GM15510 (cell line): Measurements from ENCODE around the gene WDR90.
A peak's percentile ranks its signal among the peaks of the same experiment; 100 is the strongest.

ENCODE experiments used
- POLR2A ChIP-seq: IDR thresholded peaks from 3 replicates; pipeline ENCODE4 v1.6.1; 2011; ENCODE audit warnings: borderline replicate concordance; ENCODE audit not compliant: insufficient read length; ENCODE audit errors: extremely low read depth

The WDR90 gene

GRCh38 chr16:632486-633335 is 16.5 kb upstream of the WDR90 start:
- TF ChIP-seq POLR2A, result no peak

GRCh38 chr16:633336-634050 is 15.7 kb upstream of the WDR90 start:
- TF ChIP-seq POLR2A, result no peak

GRCh38 chr16:634051-634670 is 15.0 kb upstream of the WDR90 start:
- TF ChIP-seq POLR2A, result no peak

GRCh38 chr16:634996-635395 is 14.2 kb upstream of the WDR90 start:
- TF ChIP-seq POLR2A, result no peak

GRCh38 chr16:635573-636205 is 13.5 kb upstream of the WDR90 start:
- no peak for TF ChIP-seq POLR2A

GRCh38 chr16:636206-637080 is 12.7 kb upstream of the WDR90 start, which contains the start of gene METTL26:
TSS of gene METTL26 (minus strand) at chr16:636305. CDS start at chr16:636290, 15 bp downstream.
- peak; percentile 87 for TF ChIP-seq POLR2A

GRCh38 chr16:637081-638018 is 11.8 kb upstream of the WDR90 start:
- no peak for TF ChIP-seq POLR2A

GRCh38 chr16:638034-638543 is 11.1 kb upstream of the WDR90 start:
- no peak for TF ChIP-seq POLR2A

- no peak for TF ChIP-seq POLR2A
Observed at GRCh38 chr16:638836-639235, 10.3 kb upstream of the WDR90 start.

GRCh38 chr16:640614-641013 is 8.6 kb upstream of the WDR90 start:
- TF ChIP-seq POLR2A, result no peak

GRCh38 chr16:641326-642188 is 7.6 kb upstream of the WDR90 start, which contains the start of gene MCRIP2:
TSS of gene MCRIP2 (plus strand) at chr16:641828. CDS start at chr16:641992, 164 bp downstream.
- TF ChIP-seq POLR2A, result peak; percentile 78

GRCh38 chr16:642189-643049 is 6.7 kb upstream of the WDR90 start:
- TF ChIP-seq POLR2A, result peak; percentile 39

- no peak for TF ChIP-seq POLR2A
Observed at GRCh38 chr16:643050-643368, 6.2 kb upstream of the WDR90 start.
